ENCODE measurements around the gene SMAD7.
A peak's percentile ranks its signal among the peaks of the same experiment; 100 is the strongest.

SMAD7 gene

DNA sequence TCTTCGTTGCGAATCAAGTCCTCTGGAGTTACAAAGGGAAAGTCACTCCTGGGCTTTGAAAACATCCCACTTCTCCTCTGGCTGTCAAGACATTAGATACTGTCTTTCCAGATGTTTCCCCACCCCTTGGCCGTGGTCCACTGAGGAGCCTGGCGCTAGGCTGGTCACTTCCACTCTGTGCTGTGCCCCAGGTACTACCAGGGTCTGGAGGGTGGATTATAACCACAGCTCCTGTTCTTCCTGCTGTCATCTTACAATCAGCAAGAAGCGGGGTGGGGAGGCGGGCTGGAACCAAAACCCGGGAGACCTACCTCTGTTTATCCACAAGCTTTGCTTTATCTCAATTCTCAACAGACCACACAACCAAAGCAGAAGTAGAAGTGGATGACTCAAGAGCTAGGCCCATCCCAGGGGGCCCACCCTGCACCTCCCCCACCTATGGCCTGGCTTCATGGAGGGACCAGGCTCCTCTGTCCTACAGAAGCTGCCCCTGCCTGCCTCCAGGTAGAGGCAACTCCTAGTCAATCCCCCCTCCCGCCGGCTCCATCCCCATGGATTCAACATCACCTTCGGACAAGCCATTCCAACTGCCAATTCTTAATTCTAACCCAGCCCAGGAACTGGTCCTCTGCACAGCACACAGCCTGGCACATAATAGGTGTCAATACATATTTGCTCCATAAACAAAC, 17.8 kb downstream of the SMAD7 start:
- FAIRE-seq (peak; percentile 26), DNase-seq (ENCODE audit: insufficient read length, low spot score) (no peak)

DNA sequence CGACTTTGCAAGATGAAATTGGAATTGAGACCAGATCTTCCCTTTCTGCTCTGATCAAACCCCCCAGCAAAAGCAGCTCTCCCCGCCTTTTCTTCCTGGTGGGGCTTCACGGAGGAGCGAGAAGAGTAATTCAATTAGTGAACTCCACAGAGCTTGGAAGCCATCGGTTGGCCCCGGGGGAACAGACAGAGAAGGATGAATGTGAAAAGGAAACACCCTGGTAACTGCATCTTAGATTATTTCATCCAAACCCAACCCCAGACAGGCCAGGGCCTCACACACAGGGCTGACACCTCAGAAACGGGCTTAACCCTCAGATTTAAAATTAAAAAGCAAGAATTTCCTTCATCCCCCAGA, 18.3 kb downstream of the SMAD7 start:
- FAIRE-seq: no peak
- no peak for DNase-seq (ENCODE audit: insufficient read length, low spot score)

- FAIRE-seq (peak; percentile 96), DNase-seq (ENCODE audit: insufficient read length, low spot score) (no peak)
These were observed 18.9 kb downstream of the SMAD7 start for GRCh38 chr18:48931680-48932461.

DNA sequence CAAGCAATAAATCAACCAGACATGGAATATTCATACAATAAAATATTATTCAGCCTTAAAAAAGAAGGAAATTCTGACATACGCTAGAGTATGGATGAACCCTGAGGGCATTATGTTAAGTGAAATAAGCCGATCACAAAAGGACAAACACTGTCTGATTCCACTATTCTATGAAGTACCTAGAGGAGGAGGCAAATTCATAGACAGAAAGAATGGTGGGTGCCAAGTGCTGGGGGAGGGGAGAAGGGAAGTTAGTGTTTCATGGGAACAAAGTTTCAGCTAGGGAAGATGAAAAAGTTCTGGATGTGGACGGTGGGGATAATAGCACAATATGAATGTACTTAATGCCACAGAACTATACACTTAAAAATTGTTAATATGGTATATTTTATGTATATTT, 19.8 kb downstream of the SMAD7 start:
- FAIRE-seq: no peak
- no peak for DNase-seq (ENCODE audit: insufficient read length, low spot score)

- FAIRE-seq: no peak
These were observed 20.6 kb downstream of the SMAD7 start for GRCh38 chr18:48929941-48930713.

GRCh38 chr18:48929212-48929612, 21.6 kb downstream of the SMAD7 start:
- FAIRE-seq (no peak), DNase-seq (ENCODE audit: insufficient read length, low spot score) (no peak)

More at GRCh38 chr18:48929941-48930713, 20.6 kb downstream of the SMAD7 start:
- no peak for DNase-seq (ENCODE audit: insufficient read length, low spot score)

DNA sequence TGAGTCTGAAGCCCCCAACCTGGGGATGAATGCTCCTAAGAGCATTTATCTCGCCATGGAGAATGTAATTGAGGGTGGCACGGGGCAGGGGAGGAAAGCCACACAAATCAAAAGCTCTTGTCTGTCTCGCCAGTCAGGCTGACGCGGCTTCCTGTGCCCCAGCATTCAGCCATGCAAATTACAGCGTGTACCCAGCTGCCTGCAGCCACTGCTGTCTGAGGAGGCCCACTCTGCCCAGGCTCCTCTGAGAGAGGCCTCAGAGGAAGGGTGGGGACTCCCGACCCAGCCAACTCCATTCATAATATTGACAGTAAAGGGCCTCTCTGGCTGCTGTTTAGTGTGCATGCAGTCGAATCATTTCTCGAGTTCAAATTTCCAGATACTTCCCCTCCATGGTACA, 22.0 kb downstream of the SMAD7 start:
- peak; percentile 98 for FAIRE-seq
- peak; percentile 73 for DNase-seq (ENCODE audit: insufficient read length, low spot score)

- DNase-seq (ENCODE audit: insufficient read length, low spot score) (no peak), FAIRE-seq (peak; percentile 66)
These were observed 23.3 kb downstream of the SMAD7 start for GRCh38 chr18:48927286-48928080.

GRCh38 chr18:48926420-48926857, 24.3 kb downstream of the SMAD7 start:
- no peak for DNase-seq (ENCODE audit: insufficient read length, low spot score)
- FAIRE-seq: no peak

GRCh38 chr18:48925491-48925780, 25.3 kb downstream of the SMAD7 start:
- FAIRE-seq: no peak
- DNase-seq (ENCODE audit: insufficient read length, low spot score): no peak

GRCh38 chr18:48924630-48925490, 25.9 kb downstream of the SMAD7 start:
- no peak for DNase-seq (ENCODE audit: insufficient read length, low spot score)
- FAIRE-seq: no peak

GRCh38 chr18:48923746-48924629, 26.8 kb downstream of the SMAD7 start:
- DNase-seq (ENCODE audit: insufficient read length, low spot score): peak; percentile 81
- FAIRE-seq: peak; percentile 95

- peak; percentile 89 for FAIRE-seq
- no peak for DNase-seq (ENCODE audit: insufficient read length, low spot score)
These were observed 27.7 kb downstream of the SMAD7 start for GRCh38 chr18:48922801-48923730.

GRCh38 chr18:48922226-48922800, 28.5 kb downstream of the SMAD7 start:
- DNase-seq (ENCODE audit: insufficient read length, low spot score): no peak
- FAIRE-seq: peak; percentile 64

DNA sequence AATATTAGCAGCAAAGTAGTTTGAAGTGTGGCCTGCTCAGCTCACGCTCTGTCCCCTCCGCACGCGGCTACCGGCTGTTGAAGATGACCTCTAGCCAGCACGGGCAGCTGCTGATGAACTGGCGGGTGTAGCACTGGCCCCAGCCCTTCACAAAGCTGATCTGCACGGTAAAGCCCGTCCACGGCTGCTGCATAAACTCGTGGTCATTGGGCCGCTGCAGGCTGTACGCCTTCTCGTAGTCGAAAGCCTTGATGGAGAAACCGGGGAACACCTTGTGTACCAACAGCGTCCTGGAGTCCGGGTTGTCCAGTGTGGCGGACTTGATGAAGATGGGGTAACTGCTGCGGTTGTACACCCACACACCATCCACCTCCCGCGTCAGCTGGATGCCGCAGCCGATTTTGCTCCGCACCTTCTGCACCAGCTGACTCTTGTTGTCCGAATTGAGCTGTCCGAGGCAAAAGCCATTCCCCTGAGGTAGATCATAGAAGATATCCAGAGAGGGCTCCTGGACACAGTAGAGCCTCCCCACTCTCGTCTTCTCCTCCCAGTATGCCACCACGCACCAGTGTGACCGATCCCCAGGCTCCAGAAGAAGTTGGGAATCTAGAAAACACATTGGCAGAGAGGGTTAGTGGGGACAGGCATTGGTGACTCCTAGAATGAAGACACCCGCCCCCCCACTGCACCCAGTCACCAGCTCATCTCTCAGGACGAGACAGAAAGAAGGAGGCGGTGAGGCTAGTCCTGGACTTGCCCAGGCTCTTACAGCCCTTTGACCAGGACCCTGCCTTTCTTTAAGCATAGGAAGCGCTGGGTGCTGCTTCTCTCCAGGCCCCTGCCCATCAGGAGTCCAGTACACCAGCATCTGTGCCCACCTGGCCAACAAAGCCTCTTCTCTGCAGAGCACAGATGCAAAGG, 29.2 kb downstream of the SMAD7 start:
- DNase-seq (ENCODE audit: insufficient read length, low spot score): no peak
- FAIRE-seq: no peak

GRCh38 chr18:48920408-48921038, 30.2 kb downstream of the SMAD7 start:
- no peak for DNase-seq (ENCODE audit: insufficient read length, low spot score)
- FAIRE-seq: no peak
